CD4-positive, alpha-beta T cell treated with Interleukin-17A for 1 hour (primary cell): ENCODE data around the gene TTC7B.

Experiments used
- DNase-seq: peaks from one replicate; pipeline ENCODE4 v3.0.0-alpha.2; 2020

TTC7B gene

DNA sequence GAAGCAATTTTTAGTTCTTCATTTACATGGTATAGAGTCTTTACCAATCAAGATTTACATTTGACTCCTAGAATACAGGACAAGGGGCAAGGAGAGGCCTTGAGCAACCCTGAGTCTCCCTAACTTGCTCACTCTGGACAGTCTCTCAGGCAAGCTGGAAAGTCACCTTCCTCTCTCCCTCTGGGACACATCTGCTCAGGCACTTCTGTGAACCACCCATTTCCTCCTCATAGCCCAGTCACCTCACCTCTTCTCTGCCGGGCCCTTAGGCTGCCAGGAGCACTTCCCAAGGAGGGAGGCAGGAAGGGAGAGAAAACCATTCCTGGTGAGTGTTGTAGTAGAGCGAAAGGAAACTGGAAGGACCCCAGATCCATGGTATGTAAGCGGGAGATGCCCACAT is 202.8 kb downstream of the TTC7B start:
- DNase-seq, result no peak

DNA sequence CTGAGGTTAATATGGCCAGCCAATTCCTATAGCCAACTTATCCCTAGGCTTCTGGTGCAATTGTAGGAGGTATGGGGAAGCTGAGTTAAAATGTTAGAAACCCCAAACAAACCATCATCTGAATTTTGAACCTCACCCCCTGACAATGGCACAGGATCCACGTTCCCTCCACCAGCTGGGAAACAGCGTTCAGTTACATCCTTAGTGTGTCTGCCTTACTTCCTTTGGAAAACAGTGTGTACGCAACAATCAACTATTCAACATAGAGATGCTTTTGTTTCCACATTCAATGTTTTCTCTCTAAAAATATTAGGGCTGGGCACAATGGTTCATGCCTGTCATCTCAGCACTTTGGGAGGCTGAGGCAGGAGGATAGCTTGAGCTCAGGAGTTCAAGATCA is 203.4 kb downstream of the TTC7B start:
- DNase-seq, result no peak

DNA sequence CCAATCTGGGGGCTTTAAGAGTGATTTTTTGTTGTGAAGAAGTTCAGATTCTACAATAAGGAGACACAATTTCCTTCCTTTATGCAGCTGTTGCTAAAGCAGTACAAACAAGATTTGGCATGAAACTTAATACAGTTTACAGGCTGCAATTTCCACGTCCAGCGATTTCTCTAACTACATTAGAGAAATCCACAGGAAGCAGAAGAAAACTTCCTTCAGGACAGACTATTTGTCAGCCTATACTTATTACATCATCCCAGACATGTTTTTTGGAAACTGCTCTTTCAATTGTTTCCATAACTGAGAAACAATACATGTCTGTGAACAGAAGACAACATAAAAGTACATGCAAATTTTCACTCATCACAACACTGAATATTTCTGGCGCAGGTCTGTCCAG is 204.3 kb downstream of the TTC7B start:
- no peak for DNase-seq

DNA sequence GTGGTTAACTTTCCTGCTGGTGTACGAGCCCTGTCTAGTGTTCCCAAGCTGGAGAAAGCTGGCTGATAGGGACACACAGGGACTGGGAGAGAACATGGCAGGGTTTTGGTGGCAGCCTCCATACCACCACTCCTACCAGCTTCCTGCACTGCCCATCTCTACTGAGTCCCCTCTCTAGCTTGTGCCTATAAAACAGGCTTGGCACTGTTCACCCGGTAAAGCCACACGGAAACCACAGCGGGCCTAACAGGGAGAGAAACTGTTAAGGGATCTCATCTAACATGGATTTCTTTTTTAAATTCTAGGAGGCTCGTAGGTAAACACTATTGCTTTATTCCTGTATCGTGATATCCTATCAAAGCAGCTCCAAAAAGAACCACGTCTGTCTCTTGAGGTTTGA is 204.7 kb downstream of the TTC7B start:
- DNase-seq, result no peak

DNA sequence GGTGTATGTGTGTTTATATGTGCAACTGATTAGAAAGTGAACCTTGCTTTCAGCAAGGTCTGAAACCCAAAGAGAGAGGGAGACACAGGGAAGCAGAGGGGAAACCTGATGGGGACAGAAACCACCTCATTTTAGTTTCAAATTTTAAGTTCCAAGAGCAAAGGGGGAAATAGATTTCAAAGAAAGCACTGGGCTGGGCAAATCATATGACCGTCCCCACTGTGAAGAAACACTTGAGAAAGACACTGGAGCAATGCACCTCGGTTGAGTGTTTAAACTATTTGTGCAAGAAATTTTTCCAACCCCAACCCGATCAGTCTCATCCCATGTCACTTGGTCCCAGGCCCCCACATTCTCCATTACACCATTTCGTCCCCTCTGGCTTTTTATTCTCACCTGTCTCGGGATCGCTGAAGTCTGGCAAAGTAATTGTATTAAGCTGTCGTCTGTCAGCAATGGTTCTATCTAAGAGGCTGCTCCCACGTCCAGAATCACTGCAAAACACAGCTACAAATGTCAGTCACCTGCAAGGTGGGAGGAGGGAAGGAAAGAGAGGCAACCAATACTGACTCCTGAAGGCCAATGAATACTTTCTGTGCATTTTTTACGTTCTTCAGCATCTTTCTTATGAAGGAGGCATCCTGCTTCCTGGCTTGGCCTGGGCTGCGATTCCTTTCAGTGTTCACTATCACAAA is 205.7 kb downstream of the TTC7B start:
- no peak for DNase-seq

DNA sequence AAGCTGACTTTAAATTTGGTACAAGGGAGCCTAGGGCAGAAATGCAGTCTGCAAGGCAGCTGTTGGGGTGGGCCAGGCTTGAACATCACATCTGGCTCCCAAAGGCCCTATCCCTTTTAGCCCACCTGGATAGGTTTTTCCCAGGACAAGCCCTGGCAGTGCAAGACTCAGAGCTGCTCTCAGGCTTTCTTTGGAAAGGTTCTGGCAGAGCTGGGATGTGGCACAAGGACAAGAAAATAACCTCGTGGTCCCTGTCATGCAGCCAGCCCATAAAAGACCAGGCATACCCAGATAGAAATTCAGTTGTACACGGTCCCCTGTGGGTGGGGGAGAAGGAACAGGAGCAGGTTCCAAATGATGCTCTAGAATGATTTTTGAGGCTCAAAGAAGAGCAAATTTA is 206.9 kb downstream of the TTC7B start:
- DNase-seq, result no peak

DNA sequence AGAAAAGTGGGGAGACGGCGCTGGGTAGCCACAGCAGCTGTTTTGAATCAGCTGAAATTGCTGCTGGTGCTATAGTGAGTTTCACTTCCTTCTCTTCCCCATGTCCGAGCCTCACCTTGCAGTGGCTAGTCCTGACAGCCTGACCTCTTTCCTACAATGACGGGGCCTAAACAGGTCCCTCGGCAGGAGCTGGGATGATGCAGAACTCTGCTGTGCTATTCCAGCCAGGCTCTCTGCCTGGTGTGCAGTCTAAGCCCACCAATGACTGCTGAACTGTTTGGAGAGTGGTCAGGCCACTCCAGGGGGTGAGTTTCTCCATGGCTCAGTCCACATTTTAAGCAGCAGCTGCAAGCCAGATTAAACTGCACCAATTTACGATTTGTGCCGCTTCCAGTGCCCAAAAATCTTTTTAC is 207.3 kb downstream of the TTC7B start:
- no peak for DNase-seq

DNA sequence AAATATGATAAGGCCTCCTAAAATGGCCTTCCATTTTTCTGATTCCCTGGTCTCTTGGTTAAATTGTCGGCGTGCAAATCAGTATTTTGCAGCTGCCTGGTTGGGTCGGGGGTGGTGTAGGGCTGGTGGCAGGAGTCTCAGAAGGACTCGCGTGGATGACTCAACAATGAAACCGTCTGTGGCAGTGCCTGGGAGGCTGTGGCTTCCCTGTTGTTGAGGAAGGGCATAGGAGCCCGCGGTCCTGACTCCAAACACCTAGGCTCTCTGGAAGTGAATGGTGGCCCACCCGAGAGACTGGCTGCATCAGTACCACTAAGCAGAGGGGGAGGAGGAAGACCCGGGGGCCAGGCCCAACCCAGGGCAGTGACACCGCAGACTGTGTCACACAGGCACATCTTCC is 207.9 kb downstream of the TTC7B start:
- no peak for DNase-seq

DNA sequence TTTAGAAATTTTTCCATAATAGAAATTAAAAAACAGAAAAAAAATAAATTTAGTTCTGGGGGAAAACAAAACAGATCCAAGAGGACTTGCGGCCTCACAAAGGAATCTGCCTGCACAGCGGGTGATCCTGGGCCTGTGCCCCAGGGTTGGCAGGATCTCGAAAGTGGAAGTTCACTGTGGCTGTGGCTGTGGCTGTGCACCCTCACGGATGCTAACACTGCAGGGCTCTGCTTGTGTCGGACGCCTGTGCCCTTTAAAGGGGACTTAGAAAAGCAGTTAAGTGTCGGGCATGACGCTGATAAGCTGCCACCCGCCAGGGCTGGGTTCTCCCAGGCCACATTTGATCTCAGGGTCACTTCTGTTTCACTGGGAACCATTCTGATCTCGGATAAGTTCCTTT is 209.1 kb downstream of the TTC7B start:
- DNase-seq, result no peak

DNA sequence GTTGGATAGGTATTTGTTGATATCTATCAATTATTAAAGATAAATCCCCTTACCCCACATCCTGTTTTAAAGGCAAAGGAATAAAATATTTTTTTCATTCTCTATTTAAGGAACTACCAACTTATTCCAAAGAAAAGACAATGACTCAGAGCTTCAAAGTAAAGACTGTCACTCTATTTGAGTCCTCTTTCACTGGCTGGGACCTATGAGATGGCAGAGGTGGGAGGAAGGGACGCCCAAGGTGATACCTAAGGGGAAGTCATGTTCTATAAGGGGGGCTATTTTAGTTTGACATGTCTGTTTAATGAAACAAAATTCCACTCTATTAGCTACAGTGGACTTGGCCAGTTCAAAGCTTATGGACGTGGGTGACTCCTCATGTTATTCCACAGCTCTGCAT is 209.8 kb downstream of the TTC7B start:
- no peak for DNase-seq

DNA sequence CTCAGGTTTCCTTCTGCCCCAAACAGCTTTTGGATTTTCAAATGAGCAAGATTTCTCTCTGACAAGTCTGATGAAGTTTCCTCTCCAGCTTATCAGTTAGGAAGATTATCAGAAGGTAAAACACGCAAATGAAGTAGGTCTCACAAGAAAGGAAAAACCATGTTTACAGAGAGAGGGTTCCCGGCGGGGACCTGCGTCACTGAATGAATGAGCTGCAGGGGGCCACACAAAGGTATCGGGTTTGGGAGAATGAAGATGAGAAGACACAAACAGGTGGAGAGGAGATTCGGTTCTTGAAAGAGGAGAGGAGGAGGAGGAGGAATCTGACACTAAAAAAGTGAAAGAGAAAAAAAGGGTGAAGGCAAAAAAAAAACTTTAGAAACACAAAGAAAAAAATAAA is 210.8 kb downstream of the TTC7B start:
- no peak for DNase-seq

DNA sequence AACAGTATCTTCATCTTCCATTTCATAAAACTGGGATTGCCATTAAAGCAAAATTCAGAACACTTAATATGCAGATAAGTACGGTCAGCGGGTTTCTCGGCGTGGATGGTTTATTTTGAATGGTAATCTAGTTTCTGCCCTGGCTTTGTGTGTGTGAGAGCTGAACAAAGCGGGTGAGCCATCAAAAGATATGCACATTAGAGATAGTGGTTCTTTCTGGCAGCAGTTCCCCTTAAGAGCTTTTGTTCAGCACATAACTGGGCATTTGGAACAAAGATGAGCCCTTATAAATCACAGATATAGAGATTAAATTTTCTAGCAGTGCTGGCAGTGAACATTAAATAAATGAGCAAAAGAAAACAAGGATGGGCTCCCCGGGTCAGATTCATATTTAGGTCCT is 211.9 kb downstream of the TTC7B start:
- no peak for DNase-seq

DNA sequence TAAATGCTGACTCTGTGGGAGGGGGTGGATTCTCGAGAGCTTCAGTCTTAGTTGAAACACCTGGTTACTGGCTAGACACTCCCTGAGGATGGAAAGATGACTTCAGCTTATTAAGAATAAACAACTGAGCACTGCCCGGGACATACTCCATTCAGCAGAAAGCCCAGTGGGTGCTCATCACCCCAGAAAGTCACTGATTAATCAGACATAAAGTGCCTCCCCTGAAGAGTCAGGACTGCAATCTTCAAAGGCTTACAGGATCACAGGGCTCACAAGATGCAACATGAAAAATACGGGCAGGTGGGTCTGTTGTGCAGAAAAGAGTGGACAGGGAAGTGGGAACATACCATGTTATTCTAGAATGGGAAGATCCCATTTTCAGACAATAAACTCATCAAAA is 212.4 kb downstream of the TTC7B start:
- no peak for DNase-seq

DNA sequence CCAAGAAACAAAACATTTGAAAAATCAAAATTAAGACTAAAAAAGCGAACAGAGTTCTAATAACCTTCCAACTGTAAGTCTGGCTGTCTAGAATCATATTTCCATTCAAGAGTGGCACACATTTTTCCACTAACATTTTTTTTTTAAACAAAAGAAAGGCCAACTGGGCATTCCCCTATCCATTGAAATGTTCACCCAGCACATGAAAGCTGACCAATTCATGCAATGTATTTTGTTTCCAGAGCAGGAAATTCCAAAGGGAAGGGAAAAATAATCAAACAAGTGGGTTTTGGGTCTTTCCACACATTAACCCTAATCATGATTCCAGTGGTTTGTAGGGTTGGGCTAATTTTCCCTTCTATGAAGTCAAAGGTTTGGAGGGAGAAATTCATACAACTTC is 212.9 kb downstream of the TTC7B start:
- DNase-seq, result no peak

DNA sequence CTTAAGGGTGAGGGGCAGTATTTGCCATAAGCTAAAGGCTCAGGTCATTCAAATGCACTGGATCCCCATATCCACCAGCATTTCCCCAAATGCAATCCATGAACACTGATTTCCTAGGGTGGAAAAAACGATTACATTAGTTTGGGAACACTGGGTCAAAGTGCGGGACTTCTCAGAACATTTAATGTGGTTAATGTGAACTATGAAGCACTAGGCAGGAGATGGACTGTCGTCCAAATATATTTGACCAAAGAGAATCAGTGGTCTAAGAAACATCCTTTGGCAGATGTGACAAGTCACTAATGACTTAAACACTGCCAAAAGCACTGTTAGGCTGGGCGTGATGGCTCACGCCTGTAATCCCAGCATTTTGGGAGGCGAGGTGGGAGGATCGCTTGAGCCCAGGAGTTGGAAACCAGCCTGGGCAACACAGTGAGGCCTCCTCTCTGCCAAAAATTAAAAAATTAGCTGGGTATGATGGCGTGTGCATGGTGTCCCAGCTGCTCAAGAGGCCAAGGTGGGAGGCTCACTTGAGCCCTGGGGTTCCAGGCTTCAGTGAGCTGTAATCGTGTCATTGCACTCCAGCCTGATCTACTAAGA is 214.0 kb downstream of the TTC7B start:
- no peak for DNase-seq

DNA sequence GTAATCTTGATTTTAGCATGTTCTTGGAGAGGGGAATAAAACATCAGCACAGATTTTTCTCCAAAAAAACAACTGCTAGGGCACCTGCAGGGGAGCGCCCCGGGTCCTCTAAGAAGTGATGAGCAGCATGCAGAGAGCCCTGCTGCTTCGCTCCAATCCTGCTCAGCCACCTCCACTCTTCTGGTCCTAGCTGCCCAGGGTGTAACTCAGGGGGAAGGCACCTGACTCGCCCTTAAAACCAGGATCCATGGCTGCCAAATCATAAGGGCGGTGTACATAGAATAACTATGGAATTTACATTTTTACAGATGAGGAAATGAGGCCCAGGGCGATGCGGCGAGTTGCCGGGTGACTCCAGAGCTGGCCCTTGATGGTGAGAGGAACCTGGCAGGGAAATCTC is 214.7 kb downstream of the TTC7B start:
- no peak for DNase-seq

DNA sequence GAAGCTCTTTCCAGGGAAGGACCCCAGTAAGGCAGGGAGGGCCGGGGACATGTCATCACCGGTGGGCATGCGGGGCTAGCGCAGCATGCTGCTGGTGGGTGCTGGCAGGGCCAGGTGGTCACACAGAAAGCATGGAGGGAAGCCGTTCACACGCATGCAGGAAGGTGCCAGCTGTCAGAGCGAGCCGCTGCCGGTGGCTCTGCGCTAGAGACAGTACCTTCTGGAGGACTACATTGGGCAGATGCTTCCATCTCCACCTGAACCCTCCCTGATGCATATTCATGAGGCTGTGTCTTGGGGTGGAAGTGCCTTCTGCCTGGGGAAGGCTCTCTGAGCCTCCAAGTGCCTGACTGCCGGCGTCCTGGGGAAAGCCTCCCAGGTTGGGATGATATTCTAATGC is 215.6 kb downstream of the TTC7B start:
- DNase-seq, result no peak

DNA sequence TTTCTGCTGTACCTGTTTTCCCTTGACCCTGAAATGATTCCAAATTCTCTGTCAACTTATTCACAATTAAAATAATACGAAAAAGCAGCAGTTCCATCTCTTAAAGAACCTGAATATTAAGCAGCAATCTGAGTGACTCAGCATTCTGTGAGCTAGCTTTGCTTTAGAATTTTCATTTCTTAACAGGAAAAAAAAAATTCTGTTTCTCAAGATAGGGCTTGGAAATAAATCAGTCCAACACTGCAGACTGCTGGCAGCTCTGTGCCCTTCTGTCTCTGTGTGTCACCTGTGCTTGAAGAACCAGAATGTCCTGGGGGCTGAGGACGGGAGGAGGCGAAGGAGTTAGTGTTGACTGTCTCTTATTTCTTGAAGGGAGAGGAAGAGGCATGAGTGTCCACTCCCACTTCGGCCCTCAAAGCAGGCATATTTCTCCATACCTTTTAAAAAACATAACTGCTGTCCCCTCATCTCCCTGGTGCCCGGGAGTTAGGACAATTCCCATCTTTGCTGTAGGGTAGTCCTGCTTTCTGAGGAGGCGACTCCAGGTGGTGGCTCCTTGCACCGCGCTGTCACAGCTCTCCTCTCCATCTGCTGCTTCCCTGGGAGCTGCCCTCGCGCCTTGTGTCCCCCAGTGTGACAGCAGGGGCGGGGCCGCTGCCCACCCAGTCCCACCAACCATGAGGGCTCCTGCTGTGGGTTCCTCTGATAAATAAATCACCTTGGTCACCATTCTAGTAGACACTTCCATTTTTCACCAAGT is 216.3 kb downstream of the TTC7B start:
- DNase-seq, result no peak

DNA sequence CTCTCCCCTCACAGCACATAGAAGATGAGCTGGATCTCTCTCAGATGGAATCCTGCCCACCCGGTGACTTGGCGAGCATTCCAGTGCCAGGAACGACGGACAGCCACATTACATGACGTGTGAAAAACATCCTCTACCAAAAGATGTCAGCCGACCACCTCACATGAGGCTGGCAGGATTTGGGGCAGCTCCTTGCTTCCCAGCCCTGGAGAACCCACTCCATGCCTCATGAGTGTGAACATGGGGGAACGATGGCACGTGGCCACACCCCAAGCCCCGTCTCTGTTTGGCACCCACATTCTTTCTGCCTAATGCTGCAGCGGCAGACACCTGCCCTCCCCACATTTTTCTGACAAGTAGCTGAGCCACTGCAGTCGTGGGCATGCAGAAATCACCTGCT is 216.9 kb downstream of the TTC7B start:
- DNase-seq, result no peak

DNA sequence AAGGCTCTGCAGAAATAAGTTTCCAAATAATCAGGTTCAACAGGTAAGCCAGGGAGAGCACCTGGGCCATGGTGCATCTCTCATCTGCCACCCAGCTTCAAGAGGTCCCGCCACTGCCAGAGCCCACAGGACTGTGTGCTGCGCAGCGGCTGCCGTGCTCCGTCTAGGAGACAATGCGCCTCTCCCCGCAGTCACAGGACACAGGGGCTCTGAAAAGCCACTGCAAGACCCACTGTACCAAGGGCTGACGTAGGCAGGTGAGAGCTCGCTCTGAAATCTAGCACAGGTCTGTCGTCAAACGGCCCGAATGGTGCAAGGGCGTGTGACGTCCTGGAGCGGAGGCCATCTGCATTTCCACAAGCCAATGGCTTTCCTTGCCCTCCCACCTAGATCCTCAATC is 218.3 kb downstream of the TTC7B start:
- no peak for DNase-seq

DNA sequence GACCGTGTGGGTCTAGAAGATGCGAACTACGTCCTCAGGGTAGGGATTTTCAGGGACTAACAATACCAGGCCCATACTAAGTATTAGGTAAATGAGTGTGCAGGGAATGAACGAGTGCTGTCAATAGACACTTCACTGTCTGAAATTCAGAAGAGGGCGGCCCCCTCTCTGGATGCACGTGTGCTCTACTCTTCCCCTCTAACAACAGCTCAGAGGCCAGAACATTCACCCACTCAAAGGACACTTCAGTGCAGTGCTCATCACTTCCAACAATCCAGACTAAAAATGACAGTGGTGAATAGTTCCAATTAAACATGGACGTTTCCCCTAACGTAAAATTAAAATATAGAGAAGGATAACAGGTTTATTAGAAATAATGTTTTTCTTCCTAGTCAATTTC is 219.5 kb downstream of the TTC7B start:
- no peak for DNase-seq

DNA sequence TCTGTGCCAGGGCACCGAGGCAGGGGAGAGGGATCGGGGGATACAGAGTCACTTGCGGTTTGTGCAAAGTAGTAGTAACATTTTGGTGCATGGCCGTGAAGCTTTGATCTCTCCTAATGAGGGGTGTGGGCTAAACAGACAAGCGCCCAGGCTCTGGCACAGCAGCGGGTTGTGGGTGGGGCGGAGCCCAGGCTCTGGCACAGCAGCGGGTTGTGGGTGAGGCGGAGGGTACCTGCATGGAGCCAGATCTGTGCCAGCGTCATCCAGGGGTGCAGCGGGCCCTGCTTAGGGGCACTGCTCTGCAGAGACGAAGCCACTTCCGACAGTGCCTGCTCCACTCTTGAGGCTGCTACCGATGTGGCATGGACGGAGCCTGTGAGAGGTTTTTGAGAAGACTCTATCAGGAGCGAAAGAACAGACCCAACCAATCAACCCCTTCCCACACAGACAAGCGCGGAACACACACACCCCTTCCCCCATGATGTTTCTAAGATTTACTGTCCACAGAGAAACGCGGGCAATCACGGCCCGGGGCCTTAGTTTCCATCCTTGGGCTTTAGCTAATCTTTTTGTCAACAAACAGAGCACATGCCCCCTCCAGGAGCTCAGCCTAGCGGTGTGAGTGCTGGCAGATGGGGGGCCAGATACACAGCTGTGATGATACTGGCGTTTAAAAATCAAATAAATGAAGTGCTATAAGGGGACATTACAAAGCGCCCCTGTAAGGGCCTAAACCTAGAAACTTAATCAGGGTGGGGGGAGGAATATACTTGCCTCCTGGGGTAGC is 222.8 kb downstream of the TTC7B start:
- no peak for DNase-seq

DNA sequence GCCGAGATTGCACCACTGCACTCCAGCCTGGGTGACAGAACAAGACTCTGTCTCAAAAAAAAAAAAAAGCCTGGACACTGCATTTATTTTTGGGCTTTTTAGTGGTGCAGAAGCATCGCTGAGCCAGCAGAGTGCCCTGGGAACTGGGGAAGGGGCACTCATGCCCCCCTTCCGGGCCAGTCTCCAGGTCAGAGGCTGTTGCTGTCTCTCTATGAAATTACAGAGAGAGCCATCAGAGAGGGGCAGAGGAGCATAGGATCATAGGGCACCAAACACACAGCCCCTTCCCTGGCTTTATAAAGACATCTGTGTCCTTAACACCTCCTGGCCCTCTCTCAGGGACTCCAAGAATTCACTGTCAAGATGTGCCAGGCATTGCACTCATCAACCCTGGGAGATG is 223.6 kb downstream of the TTC7B start:
- no peak for DNase-seq

DNA sequence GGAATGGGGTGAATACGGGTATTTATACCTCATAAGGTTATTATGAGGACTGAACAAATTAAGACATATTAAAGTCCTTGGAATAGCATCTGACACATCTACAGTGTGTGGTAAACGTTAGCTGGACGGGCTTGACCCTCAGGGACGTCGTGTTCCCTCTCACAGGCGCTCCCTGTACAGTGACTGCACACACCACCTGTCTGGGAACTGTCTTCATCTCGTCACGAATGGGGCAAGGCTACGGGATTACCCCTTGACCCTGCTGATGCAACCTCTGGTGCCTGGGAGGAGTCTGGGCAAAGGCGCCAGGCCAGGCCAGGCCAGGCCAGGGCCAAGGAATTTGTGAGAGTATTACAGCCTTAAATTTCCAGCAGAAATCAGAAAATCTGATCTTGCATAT is 228.3 kb downstream of the TTC7B start:
- DNase-seq, result no peak
